Stimulated activated CD4-positive, alpha-beta T cell treated with anti-CD3 and anti-CD28 coated beads, Interleukin-15, amount 100 ng/mL, for 1 hour (primary cell): ENCODE data around the gene KRTAP10-1.

ENCODE experiments used
- DNase-seq, 2 donors: peaks; one replicate each; pipeline ENCODE4 v3.0.0-alpha.2; 2020; ENCODE audit warnings: low read depth in 1 of 2, low spot score in 1 of 2

KRTAP10-1 gene

GRCh38 chr21:44528634-44528995, 11.4 kb downstream of the KRTAP10-1 start:
- no peak for DNase-seq

GRCh38 chr21:44527983-44528633, 11.9 kb downstream of the KRTAP10-1 start:
- DNase-seq: no peak

GRCh38 chr21:44527156-44527982, 12.6 kb downstream of the KRTAP10-1 start:
- DNase-seq: no peak

GRCh38 chr21:44526096-44526997, 13.6 kb downstream of the KRTAP10-1 start:
- DNase-seq: no peak

GRCh38 chr21:44525391-44526095, 14.5 kb downstream of the KRTAP10-1 start:
- no peak for DNase-seq

- no peak for DNase-seq
These were observed 15.3 kb downstream of the KRTAP10-1 start for GRCh38 chr21:44524414-44525371.

GRCh38 chr21:44523567-44524413, 16.2 kb downstream of the KRTAP10-1 start:
- DNase-seq: no peak

GRCh38 chr21:44522753-44523204, 17.2 kb downstream of the KRTAP10-1 start:
- DNase-seq: no peak

- DNase-seq: no peak
These were observed 17.9 kb downstream of the KRTAP10-1 start for GRCh38 chr21:44521928-44522752.

- DNase-seq: no peak
These were observed 18.6 kb downstream of the KRTAP10-1 start for GRCh38 chr21:44521301-44521927.

- DNase-seq: no peak
These were observed 19.4 kb downstream of the KRTAP10-1 start for GRCh38 chr21:44520326-44521300.

GRCh38 chr21:44519346-44520325, 20.4 kb downstream of the KRTAP10-1 start:
- DNase-seq: no peak

GRCh38 chr21:44518686-44519085, 21.3 kb downstream of the KRTAP10-1 start:
- DNase-seq: no peak

- no peak for DNase-seq
These were observed 22.7 kb downstream of the KRTAP10-1 start for GRCh38 chr21:44517175-44517899.

- DNase-seq: no peak
These were observed 23.2 kb downstream of the KRTAP10-1 start for GRCh38 chr21:44516828-44517174.
